ENCODE measurements around the gene PAM.

DNA sequence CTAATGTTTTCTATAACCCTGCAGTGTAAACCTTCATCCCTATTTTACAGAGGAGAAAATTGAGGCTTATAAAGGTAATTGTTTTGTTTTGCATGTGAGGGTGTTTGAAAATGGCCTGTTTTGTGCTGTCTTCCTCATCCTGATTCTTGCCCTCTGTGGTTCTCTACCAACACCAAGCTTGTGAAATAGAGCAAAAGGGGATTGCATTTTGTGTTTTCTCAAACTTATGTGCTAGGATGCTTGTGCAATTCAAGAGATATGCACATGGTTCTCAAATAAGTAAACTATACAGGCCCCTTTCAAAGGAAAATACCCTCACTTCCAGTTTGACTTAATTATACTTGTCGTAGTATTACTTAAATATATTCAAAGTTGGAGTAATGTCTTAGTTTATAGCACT, 17.2 kb downstream of the PAM start:
- TF ChIP-seq GATA2 (IDR thresholded peaks at IDR 0.05; ENCODE audit: low read depth, low read length) (no peak), GATA3 (IDR thresholded peaks at IDR 0.05; ENCODE audit: low read depth, low read length) (no peak)
